Erythroblast (primary cell): ENCODE measurements around the gene ZFPL1.

Experiments used
- DNase-seq, 2 experiments: peaks; one replicate each; lab custom pipeline; 2025; lab: John Stamatoyannopoulos, UW
- GATA1 ChIP-seq: IDR thresholded peaks from 2 replicates; pipeline ENCODE4 v1.6.1; 2011; ENCODE audit warnings: low read depth, mild to moderate bottlenecking, control low read depth, low read length, moderate library complexity
- POLR2A ChIP-seq: IDR thresholded peaks from 2 replicates; pipeline ENCODE4 v1.6.1; 2011; ENCODE audit warnings: mild to moderate bottlenecking, low read length

ZFPL1 gene

DNA sequence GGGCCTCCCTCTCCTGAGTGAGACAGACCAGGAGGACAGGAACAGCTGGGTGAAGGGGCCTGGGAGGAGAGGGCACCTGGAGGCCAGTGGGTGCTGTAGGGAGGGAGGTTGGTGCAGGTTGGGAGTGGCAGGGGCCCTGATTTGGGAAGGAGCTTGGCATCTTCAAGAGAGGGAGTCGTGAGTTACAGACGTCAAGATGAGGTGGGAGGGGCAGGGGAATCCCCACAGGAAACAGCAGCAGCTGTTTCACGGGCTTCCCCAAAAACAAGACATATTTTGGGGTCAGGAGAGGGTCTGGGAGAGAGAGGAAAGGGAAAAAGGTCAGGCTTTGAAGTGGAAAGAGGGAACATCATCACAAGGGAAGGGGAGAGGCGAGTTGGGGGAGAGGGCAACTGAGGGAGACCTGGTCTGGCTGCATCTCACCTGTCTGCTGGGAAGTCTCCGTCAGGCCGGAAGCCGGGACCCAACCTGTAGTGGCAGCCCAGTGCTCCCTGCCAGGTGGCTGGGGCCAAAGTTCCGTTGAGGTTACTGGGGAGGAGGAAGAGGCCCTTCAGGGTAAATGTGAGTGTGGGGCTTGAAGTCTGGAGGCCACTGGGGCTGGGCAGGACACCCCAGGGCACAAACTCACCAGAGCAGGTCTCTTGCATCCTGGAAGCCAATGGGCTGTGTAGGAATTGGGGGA lies 30.1 kb upstream of the ZFPL1 start:
- TF ChIP-seq GATA1: no peak
- no peak for TF ChIP-seq POLR2A
- DNase-seq: no peak

DNA sequence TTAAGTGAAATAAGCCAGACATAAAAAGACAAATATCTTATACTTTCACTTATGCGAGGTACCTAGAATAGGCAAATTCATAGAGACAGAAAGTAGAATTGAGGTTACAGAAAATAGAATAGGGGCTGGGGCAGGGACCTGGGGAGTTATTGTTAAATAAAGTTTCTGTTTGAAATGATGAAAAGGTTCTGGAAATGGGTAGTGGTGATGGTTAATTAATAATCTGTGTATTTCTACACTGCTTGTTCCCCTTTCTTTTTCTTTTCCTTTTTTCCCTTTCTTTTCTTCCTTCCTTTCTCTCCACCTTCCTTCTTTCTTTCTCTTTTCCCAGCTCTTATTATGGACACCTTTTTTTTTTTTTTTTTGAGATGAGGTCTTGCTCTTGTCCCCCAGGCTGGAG lies 28.5 kb upstream of the ZFPL1 start:
- DNase-seq: no peak
- TF ChIP-seq POLR2A (no peak), GATA1 (no peak)

DNA sequence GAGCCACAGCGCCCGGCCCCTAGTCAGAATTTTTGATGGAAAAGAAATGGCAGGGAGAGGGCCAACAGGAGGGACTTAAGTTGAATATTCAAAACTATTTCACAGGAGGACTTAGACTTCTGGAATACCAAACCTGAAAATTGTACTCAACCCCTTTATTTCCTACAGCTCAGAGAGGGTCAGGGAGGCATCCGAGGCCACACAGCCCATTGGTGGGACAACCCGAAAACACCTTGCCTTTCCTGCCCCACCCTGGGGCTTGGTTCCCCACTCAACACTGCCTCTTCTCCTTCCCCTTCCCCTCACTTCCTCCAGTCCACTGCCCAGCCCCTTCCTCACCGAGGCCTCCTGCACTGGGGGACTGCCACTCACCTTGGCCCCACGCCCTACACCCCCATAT lies 27.0 kb upstream of the ZFPL1 start:
- no peak for DNase-seq

DNA sequence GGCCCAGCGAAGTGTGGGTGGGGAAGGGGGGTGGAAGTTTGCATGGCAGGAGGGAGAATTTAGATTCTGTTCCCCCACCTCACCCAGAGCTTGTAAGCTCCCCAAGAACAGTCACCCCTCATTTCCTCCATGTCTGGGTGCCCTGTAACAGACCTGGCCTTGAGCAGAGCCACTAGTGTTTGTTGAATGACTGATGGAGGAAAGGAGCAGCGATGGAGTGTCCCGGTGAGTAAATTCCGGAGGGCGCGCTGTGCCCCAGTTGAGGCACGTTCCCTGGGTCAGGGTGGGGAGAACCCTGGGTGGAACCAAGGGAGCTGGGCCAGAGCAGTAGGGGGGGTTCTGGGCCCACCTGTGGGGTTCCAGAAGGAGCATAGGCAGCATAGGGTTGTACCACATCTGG lies 26.5 kb upstream of the ZFPL1 start:
- DNase-seq: no peak
- TF ChIP-seq GATA1 (no peak), POLR2A (no peak)

More for the DNA sequence above, 27.0 kb upstream of the ZFPL1 start:
- TF ChIP-seq POLR2A: no peak
- no peak for TF ChIP-seq GATA1

DNA sequence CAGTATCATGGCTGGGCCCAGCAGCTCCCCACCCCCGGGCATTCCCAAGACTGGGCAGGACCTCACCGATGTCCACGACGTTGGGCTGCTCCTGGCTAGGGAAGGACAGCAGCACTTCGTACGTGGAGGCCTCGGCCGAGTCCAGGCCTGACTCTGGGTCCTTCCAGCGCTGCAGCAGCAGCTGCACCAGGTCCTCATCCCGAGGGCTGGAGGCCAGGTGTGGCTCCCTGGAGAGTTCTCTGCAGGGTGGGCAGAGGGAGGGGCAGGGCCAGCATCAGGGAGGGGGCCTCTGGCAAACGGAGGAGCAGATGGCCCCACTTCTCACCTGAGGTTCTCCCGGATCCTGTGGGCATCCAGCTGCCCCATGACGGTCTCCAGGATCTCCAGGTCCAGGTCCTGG lies 26.0 kb upstream of the ZFPL1 start:
- no peak for DNase-seq
- TF ChIP-seq POLR2A (no peak), GATA1 (no peak)

DNA sequence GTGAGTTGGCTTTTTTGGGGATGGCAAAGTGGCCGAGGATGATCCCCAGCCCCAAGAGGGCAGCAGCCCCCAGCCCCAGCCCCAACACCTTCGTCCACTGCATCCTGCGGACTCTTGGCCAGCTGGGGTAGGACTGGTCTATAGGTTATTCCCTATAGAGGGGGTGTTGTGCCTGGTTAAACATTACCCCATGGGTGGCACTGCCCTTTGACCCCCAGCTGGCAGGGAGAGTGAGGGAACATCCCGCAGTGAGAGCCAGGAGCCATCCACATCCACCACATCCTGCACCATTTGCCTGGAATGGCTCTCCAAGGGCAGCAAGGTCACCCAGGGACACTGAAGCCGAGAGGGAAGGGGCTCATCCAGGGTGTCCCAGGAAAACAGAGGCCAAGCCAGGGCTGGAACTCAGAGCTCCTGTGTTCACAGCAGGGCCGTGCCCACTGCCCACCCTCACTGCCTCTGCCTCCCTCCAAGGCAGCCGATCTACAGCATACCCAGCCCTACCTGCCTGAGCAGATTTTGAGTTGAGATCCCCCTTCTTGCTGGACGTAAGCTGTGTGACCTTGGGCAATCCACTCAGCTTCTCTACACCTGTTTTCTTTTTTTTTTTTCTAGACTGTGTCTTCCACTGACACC lies 25.5 kb upstream of the ZFPL1 start, which contains the start of gene NAALADL1:
TSS of gene NAALADL1 (minus strand) at position 135 of the 636 bp plus-strand sequence. CDS start at position 103, 32 bp downstream.
- TF ChIP-seq GATA1: no peak
- TF ChIP-seq POLR2A: no peak
- DNase-seq: no peak

DNA sequence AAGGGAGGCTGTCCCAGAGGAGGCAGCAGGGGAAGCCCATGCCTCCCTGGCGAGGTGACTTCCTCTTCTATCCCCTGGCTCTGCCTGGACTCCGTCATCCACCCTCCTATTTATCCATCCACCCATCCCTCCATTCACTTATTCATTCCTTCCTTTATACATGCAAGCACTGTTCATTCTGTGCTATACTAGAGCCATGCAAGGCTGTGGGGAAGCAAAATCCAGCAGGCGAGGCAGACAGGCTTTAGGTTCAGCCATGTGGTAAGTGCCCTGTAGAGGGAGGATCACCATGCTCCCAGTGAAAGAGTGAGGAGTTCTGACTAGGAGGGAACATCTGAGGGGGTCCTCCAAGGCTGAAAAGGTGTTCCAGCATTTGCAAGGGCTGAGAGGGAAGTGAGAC lies 24.5 kb upstream of the ZFPL1 start:
- DNase-seq: no peak
- TF ChIP-seq POLR2A (no peak), GATA1 (no peak)

DNA sequence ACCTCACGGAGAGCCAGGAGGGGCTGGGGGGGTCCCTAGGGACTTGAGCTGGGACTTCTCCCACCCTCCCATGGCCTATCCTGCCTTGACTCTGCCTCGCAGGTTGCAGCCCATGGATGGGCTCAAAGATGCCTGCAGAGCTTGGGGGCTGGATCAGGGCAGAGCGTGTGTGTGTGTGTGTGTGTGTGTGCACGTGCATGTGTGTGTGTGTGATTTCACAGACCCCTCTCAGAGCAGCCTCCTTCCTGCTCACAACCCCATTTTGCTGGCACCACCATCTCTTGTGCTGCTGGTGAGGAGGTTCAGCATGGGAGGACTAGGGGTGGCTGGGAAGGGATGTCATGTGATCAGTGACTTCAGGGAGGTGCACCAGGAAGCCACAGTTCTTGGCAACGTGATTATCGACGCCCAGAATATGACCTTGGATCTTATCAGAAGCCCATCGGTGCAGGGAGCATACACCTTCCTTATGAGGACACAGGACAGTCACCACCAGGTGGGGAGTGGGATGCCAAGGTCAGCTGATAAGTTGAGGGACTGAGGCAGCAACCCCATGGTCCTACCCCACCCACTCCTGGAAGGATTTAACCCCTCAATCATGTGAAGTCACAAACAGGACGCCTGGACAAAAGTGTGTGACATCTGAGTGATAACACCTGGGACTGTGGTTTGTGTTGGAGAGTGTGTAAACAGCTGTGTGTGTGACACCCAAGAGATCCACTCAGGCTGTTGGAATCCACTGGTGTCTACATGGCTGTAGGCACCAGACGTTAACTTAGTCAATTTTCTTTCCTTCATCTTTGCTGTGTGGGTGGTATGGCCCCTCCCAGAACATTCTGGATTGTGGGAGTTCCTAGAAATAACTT lies 23.8 kb upstream of the ZFPL1 start:
- peak; percentile 20 to 28 for DNase-seq
- TF ChIP-seq GATA1 (no peak), POLR2A (no peak)

DNA sequence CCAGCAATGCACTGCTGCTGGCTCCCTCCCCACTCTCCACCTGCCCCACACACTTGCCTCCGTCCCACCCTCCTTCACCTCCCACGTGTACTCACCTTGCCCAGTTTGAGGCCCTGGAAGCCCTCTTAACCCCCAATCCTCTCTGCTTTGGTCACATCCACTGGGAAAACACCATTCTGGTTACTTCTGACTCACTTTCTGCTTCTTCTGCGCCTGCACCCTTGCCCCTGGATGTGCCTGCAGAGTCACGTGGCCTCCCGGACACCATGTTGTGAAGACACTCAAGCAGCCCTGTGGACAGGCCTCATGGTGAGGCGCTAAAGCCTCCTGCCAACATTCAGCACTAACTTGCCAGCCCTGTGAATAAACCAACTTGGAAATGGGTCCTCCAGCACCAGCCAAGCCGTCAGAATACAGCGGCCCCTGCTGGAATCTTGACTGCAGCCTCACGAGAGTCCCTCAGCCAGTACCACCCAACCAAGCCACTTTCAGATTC lies 23.1 kb upstream of the ZFPL1 start:
- DNase-seq: peak; percentile 56 to 60

DNA sequence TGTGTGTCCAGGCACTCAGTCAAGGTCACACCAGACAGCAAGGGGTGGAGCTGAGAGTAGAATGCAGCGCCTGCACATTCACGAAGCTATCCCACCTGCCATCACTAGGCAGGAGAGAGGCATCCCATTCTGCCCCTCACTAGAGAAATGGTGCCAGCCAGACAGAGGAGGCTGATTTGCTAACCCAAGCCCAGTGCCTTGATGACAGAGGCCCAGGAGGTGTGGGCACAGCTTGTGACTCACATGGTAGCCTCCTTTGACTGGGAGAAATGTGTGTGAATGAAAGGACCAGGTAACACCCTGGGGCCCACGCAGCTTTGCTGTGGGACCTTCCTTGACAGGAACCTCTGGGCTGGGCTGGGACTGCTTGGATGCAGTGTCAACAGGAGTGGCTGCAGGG lies 20.5 kb upstream of the ZFPL1 start:
- no peak for TF ChIP-seq POLR2A
- TF ChIP-seq GATA1: no peak
- no peak for DNase-seq

More for the DNA sequence above, 23.1 kb upstream of the ZFPL1 start:
- no peak for TF ChIP-seq POLR2A
- TF ChIP-seq GATA1: no peak

DNA sequence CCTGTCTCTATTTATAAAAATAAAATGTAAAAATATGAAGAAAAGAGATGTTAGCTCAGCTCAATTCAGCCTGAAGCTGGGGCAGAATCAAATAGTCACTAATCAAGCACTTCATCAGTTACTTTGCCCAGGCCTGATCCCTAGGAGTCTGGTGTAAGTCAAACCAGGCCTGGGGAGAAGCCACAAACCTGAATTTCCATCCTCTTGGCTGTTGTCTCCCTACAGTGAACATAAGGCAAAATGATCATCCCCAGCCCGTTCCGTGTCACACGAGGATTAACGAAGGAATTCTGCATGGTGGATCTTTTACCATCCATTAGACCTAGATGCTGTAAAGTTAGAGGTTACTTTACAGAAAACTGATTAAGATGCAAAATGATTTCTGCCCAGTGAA lies 19.2 kb upstream of the ZFPL1 start:
- DNase-seq: no peak
- TF ChIP-seq GATA1 (no peak), POLR2A (no peak)

DNA sequence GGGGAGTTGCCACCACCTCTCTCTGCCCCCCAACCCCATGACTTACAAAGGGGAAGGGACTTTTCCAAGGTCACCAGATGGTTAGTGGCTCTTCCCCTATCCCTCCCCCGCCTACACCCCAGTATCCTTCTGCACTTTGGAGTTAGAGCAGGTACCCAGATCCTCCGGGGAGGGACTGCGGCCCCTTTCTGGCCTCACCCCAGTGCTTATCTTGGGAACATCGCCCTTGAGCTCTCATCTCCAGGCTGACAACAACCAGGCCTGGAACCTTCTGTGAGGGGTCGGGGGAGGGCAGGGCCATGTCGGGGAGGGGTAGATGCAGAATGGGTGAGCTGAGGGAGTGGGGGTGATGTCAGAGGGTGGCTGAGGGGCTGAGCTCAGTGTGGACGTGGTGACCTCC lies 18.2 kb upstream of the ZFPL1 start:
- no peak for TF ChIP-seq GATA1
- TF ChIP-seq POLR2A: no peak
- no peak for DNase-seq

DNA sequence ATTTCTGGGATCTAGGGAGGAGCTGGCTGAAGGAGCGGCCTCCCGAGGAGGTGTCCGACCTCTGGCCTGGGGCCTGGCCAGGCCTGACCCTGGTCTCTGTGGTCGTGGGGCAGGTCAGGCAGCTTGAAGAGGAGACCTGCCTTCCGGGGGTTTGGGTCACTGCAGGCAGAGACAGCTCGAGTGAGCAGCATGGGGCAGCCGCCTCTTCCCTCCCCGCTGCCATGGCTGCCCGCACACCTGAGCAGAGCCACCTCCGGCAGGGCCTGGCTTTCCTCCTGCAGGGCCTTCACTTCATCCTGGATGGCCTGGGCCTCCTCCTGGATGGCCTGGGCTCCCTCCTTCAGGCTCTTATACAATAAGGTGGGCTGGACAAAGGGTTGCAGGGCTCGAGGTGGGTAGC lies 17.7 kb upstream of the ZFPL1 start:
- no peak for DNase-seq
- TF ChIP-seq POLR2A: no peak
- TF ChIP-seq GATA1: no peak
